GM18867 (cell line): ENCODE data around the gene MAFG.

Experiments used
- ATAC-seq: cut with Tn5 transposase; IDR thresholded peaks from one replicate; pipeline ENCODE4 v1.9.1; 2021; ENCODE audit warnings: mild to moderate bottlenecking, moderate library complexity; ENCODE audit not compliant: unreplicated experiment

The MAFG gene

DNA sequence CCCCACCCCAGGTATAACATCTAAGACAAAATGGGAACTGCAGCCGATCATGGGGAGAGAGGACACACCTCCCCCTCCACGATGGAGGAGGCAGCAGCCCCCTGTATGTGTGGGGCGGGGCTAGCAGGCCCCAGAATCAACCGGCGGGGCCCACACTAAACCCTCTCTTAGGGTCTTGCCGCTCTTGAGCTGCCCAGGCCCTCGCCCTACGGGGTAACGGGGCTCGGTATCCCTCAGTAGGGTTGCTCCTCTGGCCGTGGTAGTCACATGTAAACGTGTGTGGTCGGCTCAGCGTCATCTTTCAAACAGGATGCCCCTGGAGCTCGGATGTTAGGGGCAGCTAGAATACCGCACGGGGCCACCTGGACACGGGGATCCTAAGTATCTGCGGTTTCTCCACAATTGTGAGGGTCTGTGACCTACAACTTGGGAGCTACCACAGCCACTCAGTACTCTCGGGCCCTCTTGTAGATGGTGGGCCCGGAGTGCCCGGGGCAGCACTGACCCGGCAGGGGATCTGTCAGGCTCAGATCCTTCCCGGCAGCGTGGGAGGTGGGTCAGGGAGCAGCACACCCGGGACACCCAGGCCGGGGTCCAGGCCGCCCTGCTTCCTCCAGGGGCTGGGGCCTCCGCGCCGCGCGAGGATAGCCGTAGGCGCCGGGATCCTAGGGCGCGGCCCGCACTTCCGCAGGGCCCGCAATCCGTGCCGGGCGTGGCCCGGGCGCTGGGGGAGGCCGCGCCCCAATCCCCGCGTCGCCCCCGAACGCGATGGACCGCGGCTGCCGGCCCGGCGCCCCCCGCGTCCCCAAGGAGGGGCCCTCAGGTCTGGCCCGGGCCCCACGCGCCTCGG is 57.2 kb downstream of the MAFG start:
- ATAC-seq, result peak; percentile 18

DNA sequence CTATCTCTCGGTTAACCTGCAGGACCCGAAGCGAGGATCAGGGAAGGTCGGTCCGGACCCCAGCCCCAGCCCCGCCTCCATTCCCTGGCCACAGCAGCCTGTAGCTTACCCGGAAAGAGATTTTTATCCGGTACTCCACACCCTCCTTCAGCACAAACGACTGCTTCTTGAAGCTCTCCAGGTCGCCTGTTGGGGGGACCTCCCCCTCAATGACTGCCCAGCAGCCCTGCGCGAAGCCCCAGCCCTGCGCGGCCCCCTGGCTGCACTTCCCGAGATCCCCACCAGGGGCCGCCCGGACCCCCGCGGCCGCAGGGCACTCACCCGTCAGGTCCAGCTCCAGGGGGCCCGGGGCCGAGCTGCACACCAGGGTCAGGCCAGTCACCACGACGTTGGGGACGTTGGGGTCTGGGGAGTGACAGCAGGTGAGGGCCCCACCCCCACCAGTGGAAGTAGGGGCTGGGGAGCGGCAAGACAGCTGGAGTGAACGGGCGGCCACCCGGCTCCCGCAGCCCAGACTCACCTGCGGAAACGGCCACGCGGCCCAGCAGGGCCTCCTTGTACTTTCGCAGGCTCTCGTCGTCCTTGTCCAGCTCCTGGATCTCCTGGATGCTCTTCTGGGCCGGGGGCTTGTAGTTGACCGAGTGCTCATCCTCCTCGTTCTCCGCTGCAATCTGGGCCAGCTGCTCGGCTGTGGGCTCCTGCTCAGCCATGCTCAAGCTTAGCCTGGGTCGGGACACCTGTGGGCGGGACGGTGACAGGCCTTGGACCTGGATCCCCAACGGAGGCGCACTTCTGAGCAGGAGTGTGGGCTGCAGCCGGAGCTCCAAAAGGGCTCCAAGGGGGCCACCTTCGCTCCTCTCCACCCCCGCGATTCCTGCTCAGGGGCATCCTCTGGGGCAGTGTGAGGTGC is 58.1 kb downstream of the MAFG start:
- no peak for ATAC-seq

DNA sequence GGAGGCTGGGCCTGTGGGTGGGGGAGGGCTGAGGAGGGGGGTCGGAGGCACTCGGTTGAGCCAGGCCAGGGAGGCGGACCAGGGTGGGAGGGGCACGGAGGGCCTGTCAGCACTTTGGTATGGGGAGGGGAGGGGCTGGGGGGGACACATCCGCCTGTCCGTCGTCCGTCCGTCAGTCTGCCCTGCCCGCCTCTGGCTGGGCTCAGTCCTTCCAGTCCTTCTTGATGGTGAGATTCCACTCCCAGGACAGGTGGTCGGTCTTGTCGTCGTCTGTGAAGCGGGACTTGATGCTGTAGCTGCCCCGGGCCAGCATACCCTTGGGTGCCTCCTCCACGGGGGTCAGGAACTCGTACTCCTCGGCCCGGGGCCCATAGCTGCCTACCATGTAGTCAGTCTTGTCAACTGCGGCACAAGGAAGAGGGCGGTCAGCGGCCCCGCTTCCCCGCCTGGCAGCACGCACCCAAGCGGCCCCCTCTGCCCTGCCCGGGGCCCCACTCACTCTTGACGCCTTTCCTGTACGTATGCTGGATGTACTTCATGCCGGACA is 58.8 kb downstream of the MAFG start:
- no peak for ATAC-seq
